Smooth muscle cell (in vitro differentiated cells): ENCODE results near the gene MACC1. TPM values are rescaled to one million over a fixed set of nuclear protein-coding genes. Genes with fewer than 3 reads are reported as not detected.

Experiments used
- DNase-seq: peaks from one replicate; lab custom pipeline; 2025; ENCODE audit not compliant: unreplicated experiment; lab: John Stamatoyannopoulos, UW
- H2AFZ ChIP-seq: fragments of 200-600 bp; sonication (generic); 2 replicates; pipeline ENCODE4 v1.6.0; 2016; ENCODE audit warnings: antibody characterized with exemption, low read depth, mild to moderate bottlenecking
- H3F3A ChIP-seq: fragments of 200-600 bp; sonication (generic); 2 replicates; pipeline ENCODE4 v1.6.0; 2017; ENCODE audit warnings: antibody characterized with exemption, low read depth
- H3K27ac ChIP-seq: fragments of 200-600 bp; sonication (generic); 2 replicates; pipeline ENCODE4 v1.5.1; 2016; ENCODE audit warnings: low read depth, mild to moderate bottlenecking
- H3K27me3 ChIP-seq: fragments of 200-600 bp; sonication (generic); 2 replicates; pipeline ENCODE4 v1.6.1; 2016; ENCODE audit warnings: low read depth, mild to moderate bottlenecking
- H3K36me3 ChIP-seq: fragments of 200-600 bp; sonication (generic); 2 replicates; pipeline ENCODE4 v1.5.1; 2016; ENCODE audit warnings: low read depth
- H3K4me1 ChIP-seq: fragments of 200-600 bp; sonication (generic); 2 replicates; pipeline ENCODE4 v1.5.1; 2016; ENCODE audit warnings: low read depth
- H3K4me2 ChIP-seq: fragments of 200-600 bp; sonication (generic); 2 replicates; pipeline ENCODE4 v1.6.0; 2016; ENCODE audit warnings: mild to moderate bottlenecking
- H3K4me3 ChIP-seq: fragments of 200-600 bp; sonication (generic); 2 replicates; pipeline ENCODE4 v1.5.1; 2016; ENCODE audit warnings: mild to moderate bottlenecking
- H3K79me2 ChIP-seq: fragments of 200-600 bp; sonication (generic); 2 replicates; pipeline ENCODE4 v1.6.0; 2016; ENCODE audit warnings: low read depth, mild to moderate bottlenecking
- H3K9ac ChIP-seq: fragments of 200-600 bp; sonication (generic); 2 replicates; pipeline ENCODE4 v1.6.0; 2016; ENCODE audit warnings: low read depth
- H3K9me3 ChIP-seq: fragments of 200-600 bp; sonication (generic); replicated peaks from 2 replicates; pipeline ENCODE4 v1.5.1; 2016; ENCODE audit warnings: low read depth
- H4K20me1 ChIP-seq: fragments of 200-600 bp; sonication (generic); 2 replicates; pipeline ENCODE4 v1.6.0; 2016; ENCODE audit warnings: low read depth
- CTCF ChIP-seq: fragments of 200-600 bp; sonication (generic); IDR thresholded peaks from 2 replicates; pipeline ENCODE4 v1.5.1; 2017; ENCODE audit warnings: borderline replicate concordance, mild to moderate bottlenecking, antibody characterized with exemption; ENCODE audit not compliant: insufficient read depth, poor library complexity, severe bottlenecking
- WGBS: methylation state at CpG from one replicate; pipeline ENCODE4 v1.1.7; 2016; ENCODE audit warnings: low lambda C conversion rate; 5-methylcytosine and 5-hydroxymethylcytosine counted together
- polyA plus RNA-seq: library from polyadenylated mRNA; unstranded; fragments of >200 nt; fragmentation: Nextera tagmentation; extraction: Ambion mirVana; gene quantifications from 2 replicates; pipeline ENCODE4 v1.2.1, GENCODE V29; 2016
- total RNA-seq: library from RNA; depleted of rRNA; stranded (reverse); fragments of >200 nt; gene quantifications from 2 replicates; pipeline ENCODE4 v1.2.3, GENCODE V29; 2014

Gene MACC1
- total and polyA plus RNA-seq, 2 experiments from 2014 or later: 1.3 TPM; not detected in 1

DNA sequence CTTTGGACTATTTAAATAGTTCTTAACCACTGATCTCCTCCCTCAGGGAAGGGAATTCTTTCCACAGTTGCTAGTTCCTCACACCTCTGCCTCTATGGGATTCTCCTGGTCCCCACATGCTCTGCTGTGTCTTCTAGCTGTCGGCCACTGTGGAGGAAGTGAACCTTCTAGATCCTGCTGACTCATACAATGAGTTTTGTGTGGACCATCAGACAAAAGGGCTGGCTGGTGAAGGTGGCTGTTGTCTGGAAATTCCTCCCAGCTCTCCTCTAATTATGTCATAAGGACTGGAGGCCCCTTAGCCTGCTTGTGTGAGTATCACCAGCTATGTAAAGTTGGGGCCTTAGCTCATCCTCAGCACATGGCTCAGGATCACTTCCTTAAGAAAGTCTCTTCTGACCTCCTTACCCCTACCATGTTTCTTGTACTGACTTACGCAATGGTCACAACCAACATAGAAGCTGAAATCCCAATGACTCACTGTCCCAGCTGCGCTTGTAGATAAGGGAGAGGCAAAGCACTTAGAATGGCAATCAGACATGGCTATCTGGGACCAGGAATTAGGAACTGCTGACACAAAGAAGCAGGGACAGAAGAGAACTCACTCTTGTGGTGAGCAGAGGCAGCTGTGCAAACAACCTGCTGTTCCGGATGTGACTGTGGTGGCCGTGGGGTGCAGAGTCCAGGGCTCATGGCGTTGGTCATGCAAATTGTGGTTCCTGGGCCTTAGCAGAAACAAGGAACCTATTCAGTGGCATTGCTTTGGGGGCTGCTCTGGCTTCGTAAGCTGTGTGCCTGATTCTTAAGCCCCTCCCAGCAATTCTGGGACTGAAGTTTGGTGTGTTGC lies 2.5 kb upstream of the MACC1 start:
- DNase-seq: peak; percentile 26
- peak overlapping the region; percentile 64 for H3K9ac ChIP-seq
- H3K36me3 ChIP-seq: no peaks in the 10 kb centered on the region
- H3K4me3 ChIP-seq: no peak overlapping the region
- no peak for TF ChIP-seq CTCF
- H3F3A ChIP-seq: peaks cover 29% of the 10 kb centered on the region
- no peaks in the 10 kb centered on the region for H4K20me1 ChIP-seq
- H2AFZ ChIP-seq: no peak overlapping the region
- H3K9me3 ChIP-seq: no peaks in the 10 kb centered on the region
- H3K27ac ChIP-seq: peak overlapping the region; percentile 91
- 6% methylated on average over 7 of the region's 7 CpGs for WGBS
- peak overlapping the region; percentile 67 for H3K4me2 ChIP-seq
- no peaks in the 10 kb centered on the region for H3K79me2 ChIP-seq
- peaks cover 19% of the 10 kb centered on the region for H3K4me1 ChIP-seq
- H3K27me3 ChIP-seq: no peaks in the 10 kb centered on the region

DNA sequence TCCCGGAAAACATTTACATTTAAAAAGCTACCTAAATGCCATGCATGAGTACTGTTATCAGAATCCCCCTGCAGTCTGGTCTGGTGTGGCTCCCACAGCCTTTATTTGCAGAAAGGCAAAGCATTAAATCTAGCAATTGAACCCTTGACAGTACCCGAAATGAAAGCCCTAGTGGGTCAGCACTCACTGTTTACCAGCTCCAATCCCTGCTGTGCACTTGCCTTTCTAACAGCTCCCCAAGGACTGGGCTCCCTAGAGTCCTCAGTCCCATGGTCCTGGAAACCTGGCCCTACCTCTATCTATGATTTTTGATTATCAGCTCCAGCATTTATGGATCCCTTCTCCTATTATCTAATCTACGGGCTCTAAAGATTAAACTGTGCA lies 1.9 kb upstream of the MACC1 start:
- no peak for TF ChIP-seq CTCF
- Histone ChIP-seq H2AFZ (no peak overlapping the region), H3K27ac (peak overlapping the region; percentile 91), H3K4me3 (peak overlapping the region; percentile 10), H3K36me3 (no peaks in the 10 kb centered on the region), H4K20me1 (no peaks in the 10 kb centered on the region), H3K79me2 (no peaks in the 10 kb centered on the region), H3F3A (peaks cover 29% of the 10 kb centered on the region), H3K27me3 (no peaks in the 10 kb centered on the region), H3K4me1 (peaks cover 19% of the 10 kb centered on the region), H3K9ac (peak overlapping the region; percentile 21), H3K9me3 (no peaks in the 10 kb centered on the region), H3K4me2 (peak overlapping the region; percentile 7)
- DNase-seq: no peak
- WGBS: 61% methylated on average over 3 of the region's 3 CpGs

GRCh38 chr7:20218279-20218678 lies 1.1 kb upstream of the MACC1 start:
- no peak for DNase-seq
- H3K4me2 ChIP-seq: no peak overlapping the region
- H3K9me3 ChIP-seq: no peaks in the 10 kb centered on the region
- H3K4me3 ChIP-seq: peak overlapping the region; percentile 19
- peak overlapping the region; percentile 19 for H3K9ac ChIP-seq
- H3K79me2 ChIP-seq: no peaks in the 10 kb centered on the region
- H3K4me1 ChIP-seq: peaks cover 19% of the 10 kb centered on the region
- no peaks in the 10 kb centered on the region for H3K36me3 ChIP-seq
- H3F3A ChIP-seq: peaks cover 29% of the 10 kb centered on the region
- H2AFZ ChIP-seq: no peak overlapping the region
- no peak for TF ChIP-seq CTCF
- H3K27ac ChIP-seq: peak overlapping the region; percentile 91
- H3K27me3 ChIP-seq: no peaks in the 10 kb centered on the region
- no peaks in the 10 kb centered on the region for H4K20me1 ChIP-seq
